ENCODE results near the gene ZBTB12.

DNA sequence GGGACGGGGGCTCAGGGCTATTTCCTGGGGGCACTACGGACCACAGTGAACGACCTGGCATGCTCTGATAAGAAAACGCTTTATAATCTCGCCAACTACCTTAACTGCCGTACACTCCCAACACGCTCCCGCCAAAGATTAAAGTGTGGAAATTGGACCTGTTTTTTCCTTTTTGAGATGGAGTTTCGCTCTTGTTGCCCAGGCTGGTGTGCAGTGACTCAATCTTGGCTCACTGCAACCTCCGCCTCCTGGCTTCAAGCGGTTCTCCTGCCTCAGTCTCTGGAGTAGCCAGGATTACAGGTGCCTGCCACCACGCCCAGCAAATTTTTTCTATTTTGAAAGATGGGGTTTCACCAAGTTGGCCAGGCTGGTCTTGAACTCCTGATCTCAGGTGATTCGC lies 22.7 kb downstream of the ZBTB12 start:
- no peak for TF ChIP-seq POLR2A (IDR thresholded peaks at IDR 0.05)
- TF ChIP-seq, protein P1, sequence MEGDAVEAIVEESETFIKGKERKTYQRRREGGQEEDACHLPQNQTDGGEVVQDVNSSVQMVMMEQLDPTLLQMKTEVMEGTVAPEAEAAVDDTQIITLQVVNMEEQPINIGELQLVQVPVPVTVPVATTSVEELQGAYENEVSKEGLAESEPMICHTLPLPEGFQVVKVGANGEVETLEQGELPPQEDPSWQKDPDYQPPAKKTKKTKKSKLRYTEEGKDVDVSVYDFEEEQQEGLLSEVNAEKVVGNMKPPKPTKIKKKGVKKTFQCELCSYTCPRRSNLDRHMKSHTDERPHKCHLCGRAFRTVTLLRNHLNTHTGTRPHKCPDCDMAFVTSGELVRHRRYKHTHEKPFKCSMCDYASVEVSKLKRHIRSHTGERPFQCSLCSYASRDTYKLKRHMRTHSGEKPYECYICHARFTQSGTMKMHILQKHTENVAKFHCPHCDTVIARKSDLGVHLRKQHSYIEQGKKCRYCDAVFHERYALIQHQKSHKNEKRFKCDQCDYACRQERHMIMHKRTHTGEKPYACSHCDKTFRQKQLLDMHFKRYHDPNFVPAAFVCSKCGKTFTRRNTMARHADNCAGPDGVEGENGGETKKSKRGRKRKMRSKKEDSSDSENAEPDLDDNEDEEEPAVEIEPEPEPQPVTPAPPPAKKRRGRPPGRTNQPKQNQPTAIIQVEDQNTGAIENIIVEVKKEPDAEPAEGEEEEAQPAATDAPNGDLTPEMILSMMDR (IDR thresholded peaks at IDR 0.05), result no peak

Measured in prostate gland (tissue), 2 donors.